PC-3 (cell line): ENCODE results near the gene TIGD6. TPM values are rescaled to one million over a fixed set of nuclear protein-coding genes. Genes with fewer than 3 reads are reported as not detected.

Source experiments
- ATAC-seq: fragments of 200-7000 bp; cut with Tn5 transposase; 2 replicates; pipeline ENCODE4 v1.9.1; 2020; ENCODE audit warnings: mild to moderate bottlenecking, moderate library complexity
- BruUV-seq: library from RNA; stranded (reverse); fragments of 400-500 nt; replicated peaks from 2 replicates; lab custom pipeline; 2021; lab: Mats Ljungman, UMichigan
- CTCF ChIA-PET: fragments of 300-600 bp; sonication (Branson Sonifier 250); formaldehyde crosslinking; loops from one replicate; lab custom pipeline; 2022; ENCODE audit warnings: antibody characterized with exemption; lab: Charles Lee
- POLR2A ChIA-PET: fragments of 300-600 bp; sonication (Branson Sonifier 250); formaldehyde crosslinking; loops from one replicate; lab custom pipeline; 2022; ENCODE audit warnings: antibody characterized with exemption; ENCODE audit not compliant: unreplicated experiment; lab: Charles Lee
- DNase-seq: peaks from one replicate; pipeline ENCODE4 v3.0.0-alpha.2; 2015
- H2AFZ ChIP-seq: fragments of 300-600 bp; sonication (generic); 2 replicates; pipeline ENCODE4 v1.6.0; 2016; ENCODE audit warnings: antibody characterized with exemption, low read length
- H3F3A ChIP-seq: fragments of 300-600 bp; sonication (generic); one replicate; pipeline ENCODE4 v1.6.0; 2017; ENCODE audit warnings: antibody characterized with exemption, low read length, control low read depth, mild to moderate bottlenecking; ENCODE audit not compliant: unreplicated experiment
- H3K27ac ChIP-seq: fragments of 300-600 bp; sonication (generic); 2 replicates; pipeline ENCODE4 v1.5.1; 2016; ENCODE audit warnings: mild to moderate bottlenecking, low read length
- H3K27me3 ChIP-seq: fragments of 300-600 bp; sonication (generic); 2 replicates; pipeline ENCODE4 v1.6.1; 2016; ENCODE audit warnings: low read length, mixed read lengths
- H3K36me3 ChIP-seq: fragments of 300-600 bp; sonication (generic); 2 replicates; pipeline ENCODE4 v1.6.1; 2016; ENCODE audit warnings: low read depth, mixed run types, low read length, mixed read lengths
- H3K4me1 ChIP-seq: fragments of 300-600 bp; sonication (generic); 2 replicates; pipeline ENCODE4 v1.5.1; 2016; ENCODE audit warnings: low read length; ENCODE audit not compliant: insufficient read depth
- H3K4me2 ChIP-seq: fragments of 300-600 bp; sonication (generic); 2 replicates; pipeline ENCODE4 v1.6.0; 2016; ENCODE audit warnings: low read length
- H3K4me3 ChIP-seq: fragments of 300-600 bp; sonication (generic); 2 replicates; pipeline ENCODE4 v1.5.1; 2016; ENCODE audit warnings: mild to moderate bottlenecking, low read length, mixed read lengths
- H3K79me2 ChIP-seq: fragments of 300-600 bp; sonication (generic); 2 replicates; pipeline ENCODE4 v1.6.1; 2017; ENCODE audit warnings: low read length, mixed read lengths
- H3K9ac ChIP-seq: fragments of 300-600 bp; sonication (generic); 2 replicates; pipeline ENCODE4 v1.6.0; 2016; ENCODE audit warnings: mild to moderate bottlenecking, low read length
- H3K9me2 ChIP-seq: fragments of 300-600 bp; sonication (generic); replicated peaks from 2 replicates; pipeline ENCODE4 v1.6.1; 2016; ENCODE audit warnings: mixed run types, low read length, mixed read lengths
- H3K9me3 ChIP-seq: fragments of 300-600 bp; sonication (generic); 2 replicates; pipeline ENCODE4 v1.6.1; 2016; ENCODE audit warnings: low read length, mixed read lengths
- H4K20me1 ChIP-seq: fragments of 300-600 bp; sonication (generic); 2 replicates; pipeline ENCODE4 v1.6.1; 2016; ENCODE audit warnings: low read length, mixed read lengths
- CTCF ChIP-seq: fragments of 300-600 bp; sonication (generic); conservative IDR thresholded peaks from 2 replicates; pipeline ENCODE4 v1.5.1; 2017; ENCODE audit warnings: antibody characterized with exemption, low read depth, mild to moderate bottlenecking, low read length
- EZH2 ChIP-seq: fragments of 300-600 bp; sonication (generic); IDR thresholded peaks from one replicate; pipeline ENCODE4 v1.6.1; 2017; ENCODE audit warnings: antibody characterized with exemption, mild to moderate bottlenecking, low read length; ENCODE audit not compliant: unreplicated experiment
- EZH2phosphoT487 ChIP-seq: fragments of 300-600 bp; sonication (generic); IDR thresholded peaks from 2 replicates; pipeline ENCODE4 v1.6.1; 2018; ENCODE audit warnings: mild to moderate bottlenecking, antibody characterized with exemption, low read length, borderline replicate concordance
- intact Hi-C: fragments of 100-400 bp; cut with micrococcal nuclease; formaldehyde crosslinking; loops from 2 replicates; pipeline ENCODE4 v1.9.0; 2023
- total RNA-seq: library from RNA; depleted of rRNA; stranded (reverse); fragments of >200 nt; gene quantifications from 2 replicates; pipeline ENCODE4 v1.2.3, GENCODE V29; 2014

Gene TIGD6
- total RNA-seq, 1 experiment from 2014 or later, result 3.8 TPM

- TSS peak; percentile 52 for BruUV-seq
- H3K27ac ChIP-seq, result no peak overlapping the region
- H3K4me2 ChIP-seq, result peak overlapping the region; percentile 96
- ChIA-PET CTCF (no interaction called here), POLR2A (interaction anchor here (0.5 kb wide), 1 partner anchor 655 kb away, joined by 4 read pairs; no protein-coding TSS in a partner anchor)
- H3K27me3 ChIP-seq, result no peaks in the 10 kb centered on the region
- H3K9ac ChIP-seq, result peak overlapping the region; percentile 93
- peak; percentile 53 for ATAC-seq
- no peaks in the 10 kb centered on the region for H3K9me3 ChIP-seq
- H3K9me2 ChIP-seq, result no peaks in the 10 kb centered on the region
- H3K4me1 ChIP-seq, result peaks cover 22% of the 10 kb centered on the region
- peak; percentile 83 for TF ChIP-seq CTCF
- no peak for TF ChIP-seq EZH2phosphoT487
- TF ChIP-seq EZH2, result no peak
- DNase-seq, result peak; percentile 84
- H3K4me3 ChIP-seq, result peak overlapping the region; percentile 89
- H4K20me1 ChIP-seq, result peaks cover 11% of the 10 kb centered on the region
- peak overlapping the region; percentile 76; the same call in 1 of the 2 replicates for H2AFZ ChIP-seq
- intact Hi-C loops, result loop anchor here (1.0 to 10.0 kb wide), 5 partner anchors 15 to 267 kb away; partner anchors contain the start of gene PPARGC1B
- H3K36me3 ChIP-seq, result peaks cover 22% of the 10 kb centered on the region
- no peaks in the 10 kb centered on the region for H3F3A ChIP-seq
- peaks cover 60% of the 10 kb centered on the region for H3K79me2 ChIP-seq
These were observed 1.4 kb upstream of the TIGD6 start for GRCh38 chr5:150001660-150002486.

- H3K79me2 ChIP-seq, result peaks cover 53% of the 10 kb centered on the region
- no peaks in the 10 kb centered on the region for H3K27me3 ChIP-seq
- DNase-seq, result peak; percentile 44
These were observed 671 bp upstream of the TIGD6 start for GRCh38 chr5:150000990-150001659.

More at GRCh38 chr5:150000990-150001659, 671 bp upstream of the TIGD6 start:
- peak; percentile 32 for ATAC-seq
- Histone ChIP-seq H3K36me3 (peaks cover 15% of the 10 kb centered on the region), H3K9ac (peak overlapping the region; percentile 93), H3F3A (no peaks in the 10 kb centered on the region), H4K20me1 (peaks cover 11% of the 10 kb centered on the region), H3K27ac (peak overlapping the region; percentile 63), H3K4me2 (peak overlapping the region; percentile 96), H3K4me1 (peaks cover 22% of the 10 kb centered on the region), H3K9me2 (no peaks in the 10 kb centered on the region), H2AFZ (peak overlapping the region; percentile 76), H3K9me3 (no peaks in the 10 kb centered on the region), H3K4me3 (peak overlapping the region; percentile 89)
- intact Hi-C loops, result loop anchor here (1.0 to 10.0 kb wide), 6 partner anchors 16 to 266 kb away; partner anchors contain the start of gene PPARGC1B
- TF ChIP-seq EZH2phosphoT487 (no peak), EZH2 (no peak), CTCF (no peak)
- BruUV-seq, result no TSS peak
- ChIA-PET CTCF (interaction anchor here (0.9 kb wide), 1 partner anchor 167 kb away, joined by 3 read pairs; no protein-coding TSS in a partner anchor), POLR2A (interaction anchor here (0.5 to 1.5 kb wide), 4 partner anchors 16 to 655 kb away, joined by 3 to 12 read pairs (median 4); no protein-coding TSS in a partner anchor)
